Dermis microvascular lymphatic vessel endothelial cell (primary cell): Measurements from ENCODE around the gene DTX4. TPM values are rescaled to one million over a fixed set of nuclear protein-coding genes. Genes with fewer than 3 reads are reported as not detected.
A peak's percentile ranks its signal among the peaks of the same experiment; 100 is the strongest.

ENCODE experiments used
- DNase-seq, 2 donors: peaks; one replicate each; pipeline versions ENCODE4 v3.0.0 to v3.0.0-alpha.2; 2010; ENCODE audit warnings: low read depth in 2 of 2
- total RNA-seq: library from RNA; depleted of rRNA; stranded (reverse); fragments of >200 nt; gene quantifications from 2 replicates; pipeline ENCODE4 v1.2.1, GENCODE V29; 2014

Gene DTX4
- total RNA-seq, 1 donor from 2014 or later: 10.4 TPM

GRCh38 chr11:59172345-59173079 is 580 bp downstream of the DTX4 start:
- peak in 1 of 2 donors; percentile 11 for DNase-seq

DNA sequence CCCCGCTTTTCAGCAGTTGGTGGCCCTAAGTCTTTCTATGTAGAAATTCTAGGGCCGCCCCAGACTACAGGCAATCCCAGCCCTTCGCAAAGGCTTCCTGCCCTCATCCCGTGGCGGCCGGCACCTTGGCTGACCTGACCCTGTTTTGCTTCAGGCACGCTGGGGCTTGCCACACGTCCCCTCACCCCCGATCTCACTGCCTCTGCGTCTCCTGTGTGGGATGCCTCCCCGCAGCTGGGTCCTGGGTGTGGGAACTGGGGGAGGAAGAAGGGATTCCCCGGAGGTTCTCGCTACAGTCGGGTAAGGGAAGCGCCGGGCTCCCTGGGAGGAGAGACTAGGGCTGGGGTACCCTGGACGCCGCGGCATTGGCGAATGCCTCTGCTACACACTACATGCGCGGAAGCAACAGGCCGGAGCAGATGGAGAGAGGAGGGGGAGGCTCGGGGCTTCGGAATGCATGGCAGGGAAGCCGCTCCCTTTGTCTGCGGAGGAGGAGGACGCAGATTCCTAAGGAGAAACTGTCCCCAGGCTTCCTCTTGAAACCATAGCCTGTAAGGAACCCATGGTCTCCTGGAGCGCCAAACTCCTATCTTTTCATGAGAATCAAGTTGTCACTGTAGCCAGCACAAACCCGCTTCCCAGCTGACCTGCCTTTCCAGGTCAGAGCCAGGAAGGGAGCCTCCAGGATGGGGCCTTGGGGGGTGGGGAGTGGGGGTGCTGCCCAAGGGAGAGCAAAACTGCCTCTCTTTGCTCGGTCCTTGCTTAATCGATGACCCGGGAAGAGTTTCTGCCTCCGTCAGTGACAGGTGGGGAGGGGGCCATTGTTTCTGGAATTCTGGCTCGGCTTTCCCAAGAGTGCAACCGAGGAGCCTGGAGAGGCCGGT is 1.4 kb downstream of the DTX4 start:
- peak in 1 of 2 donors; percentile 23 for DNase-seq

- DNase-seq: peak in 1 of 2 donors; percentile 22
Measured at GRCh38 chr11:59173964-59174663, 2.2 kb downstream of the DTX4 start.

- no peak for DNase-seq
Measured at GRCh38 chr11:59174664-59175033, 2.7 kb downstream of the DTX4 start.

DNA sequence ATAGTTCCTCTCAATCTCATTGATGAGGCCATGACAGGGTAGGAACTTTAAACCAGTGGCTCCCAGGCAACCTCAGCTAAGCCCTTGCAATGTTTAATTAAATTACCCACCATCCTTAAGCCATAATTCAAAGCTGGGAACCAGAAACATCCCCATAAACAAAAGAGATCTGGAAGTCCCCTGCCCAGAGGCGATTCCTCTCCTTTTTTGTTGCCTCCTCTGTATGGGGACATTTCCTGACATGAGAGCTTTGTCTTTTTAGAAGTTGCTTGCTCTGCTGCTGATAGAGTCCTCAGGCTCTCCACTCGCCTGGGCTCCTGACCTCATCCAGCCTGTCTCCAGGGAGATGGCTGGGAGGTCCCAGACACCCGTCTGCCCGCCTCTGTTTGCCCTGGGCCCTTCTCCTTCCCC is 3.2 kb downstream of the DTX4 start:
- no peak for DNase-seq

DNA sequence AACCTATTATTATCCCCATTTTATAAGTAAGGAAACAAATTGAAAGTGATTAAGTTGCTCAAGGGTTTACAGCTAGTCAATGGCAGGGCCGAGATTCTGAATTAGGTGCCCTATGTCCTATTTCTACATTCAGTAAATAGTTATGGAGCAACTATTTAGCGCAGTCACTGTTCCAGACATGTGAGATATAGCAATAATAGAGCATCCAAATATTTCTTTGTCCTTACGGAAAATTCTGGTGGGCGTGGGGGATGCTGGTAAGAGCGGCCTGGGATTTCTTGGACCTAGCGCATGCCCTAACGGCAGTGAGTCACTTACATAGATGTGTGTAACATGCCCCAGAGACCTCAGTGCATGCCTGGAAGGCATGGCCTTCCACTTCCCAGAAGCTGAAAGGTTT is 4.4 kb downstream of the DTX4 start:
- DNase-seq: no peak

GRCh38 chr11:59178402-59178801 is 6.5 kb downstream of the DTX4 start:
- DNase-seq: no peak

- no peak for DNase-seq
Measured at GRCh38 chr11:59179121-59179520, 7.2 kb downstream of the DTX4 start.

DNA sequence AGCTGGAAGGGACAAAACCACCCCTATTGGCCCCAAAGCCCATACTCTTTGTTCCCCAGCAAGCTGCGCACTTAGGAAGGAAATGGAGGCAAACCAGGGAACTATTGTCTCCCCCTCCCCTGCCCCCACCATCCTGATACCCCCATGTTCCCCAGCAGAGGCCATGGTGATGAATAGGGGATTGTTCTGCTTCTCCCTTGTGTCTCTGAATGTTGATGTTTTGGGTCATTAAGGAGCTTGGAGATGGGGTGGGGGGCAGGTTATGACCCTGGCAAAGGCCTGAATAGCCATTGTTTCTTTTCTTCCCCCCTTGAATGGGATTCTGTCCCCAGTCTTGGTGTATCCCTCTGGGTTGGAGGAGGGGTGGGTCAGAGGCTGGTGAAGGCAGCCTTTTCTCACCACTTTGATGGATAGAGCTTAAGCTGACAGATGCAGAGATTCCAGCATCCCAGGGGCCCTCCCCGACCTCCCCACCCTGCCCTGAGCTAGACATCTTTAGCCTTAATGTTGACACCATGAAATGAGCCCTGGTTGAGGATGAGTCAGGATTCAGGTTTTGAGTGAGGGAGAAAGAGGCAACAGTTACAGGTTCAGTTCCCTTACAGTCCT is 8.3 kb downstream of the DTX4 start:
- no peak for DNase-seq

GRCh38 chr11:59180907-59181306 is 9.0 kb downstream of the DTX4 start:
- DNase-seq: no peak

DNA sequence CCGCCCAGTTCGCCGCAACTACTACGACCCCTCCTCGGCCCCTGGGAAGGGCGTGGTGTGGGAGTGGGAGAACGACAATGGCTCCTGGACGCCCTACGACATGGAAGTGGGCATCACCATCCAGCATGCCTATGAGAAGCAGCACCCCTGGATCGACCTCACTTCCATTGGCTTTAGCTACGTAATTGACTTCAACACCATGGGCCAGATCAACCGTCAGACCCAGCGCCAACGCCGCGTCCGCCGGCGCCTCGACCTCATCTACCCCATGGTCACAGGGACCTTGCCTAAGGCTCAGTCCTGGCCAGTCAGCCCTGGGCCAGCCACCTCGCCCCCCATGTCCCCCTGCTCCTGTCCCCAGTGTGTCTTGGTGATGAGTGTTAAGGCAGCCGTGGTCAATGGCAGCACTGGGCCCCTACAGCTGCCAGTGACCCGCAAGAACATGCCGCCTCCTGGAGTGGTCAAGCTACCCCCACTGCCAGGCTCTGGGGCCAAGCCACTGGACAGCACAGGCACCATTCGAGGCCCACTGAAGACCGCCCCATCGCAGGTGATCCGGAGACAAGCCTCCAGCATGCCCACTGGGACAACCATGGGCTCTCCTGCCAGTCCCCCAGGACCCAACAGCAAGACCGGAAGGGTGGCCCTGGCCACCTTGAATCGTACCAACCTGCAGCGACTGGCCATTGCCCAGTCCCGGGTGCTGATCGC is 10.0 kb downstream of the DTX4 start:
- DNase-seq: no peak

DNA sequence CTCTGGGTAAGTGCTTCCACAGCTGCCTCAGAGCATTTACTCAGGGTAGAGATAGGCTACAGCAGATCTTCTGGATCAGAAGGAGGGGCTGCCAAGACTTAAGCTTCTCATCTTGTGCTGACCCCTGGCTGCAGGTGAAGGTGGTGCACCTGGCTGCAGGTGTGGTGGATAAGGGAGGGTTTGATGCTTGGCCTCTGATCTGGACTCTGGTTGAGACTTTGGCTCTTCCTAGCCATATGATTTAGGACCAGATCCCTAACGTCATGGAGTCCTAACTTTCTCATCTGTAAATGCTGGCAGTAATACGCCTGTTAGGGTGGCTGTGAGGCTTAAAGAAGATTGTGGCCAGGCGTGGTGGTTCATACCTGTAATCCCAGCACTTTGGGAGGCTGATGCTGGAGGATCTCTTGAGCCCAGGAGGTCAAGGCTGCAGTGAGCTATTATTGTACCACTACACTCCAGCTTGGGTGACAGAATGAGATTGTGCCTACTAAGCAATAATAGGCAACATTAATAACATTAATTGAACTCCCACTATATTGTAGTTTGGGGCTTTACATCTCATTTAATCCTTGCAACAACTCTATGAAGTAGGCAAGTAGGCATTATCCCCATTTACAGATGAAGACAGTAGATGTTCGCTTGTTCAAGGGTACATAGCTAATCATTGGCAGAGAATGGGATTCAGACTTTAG is 10.7 kb downstream of the DTX4 start:
- no peak for DNase-seq

GRCh38 chr11:59183771-59184170 is 11.8 kb downstream of the DTX4 start:
- DNase-seq: no peak

DNA sequence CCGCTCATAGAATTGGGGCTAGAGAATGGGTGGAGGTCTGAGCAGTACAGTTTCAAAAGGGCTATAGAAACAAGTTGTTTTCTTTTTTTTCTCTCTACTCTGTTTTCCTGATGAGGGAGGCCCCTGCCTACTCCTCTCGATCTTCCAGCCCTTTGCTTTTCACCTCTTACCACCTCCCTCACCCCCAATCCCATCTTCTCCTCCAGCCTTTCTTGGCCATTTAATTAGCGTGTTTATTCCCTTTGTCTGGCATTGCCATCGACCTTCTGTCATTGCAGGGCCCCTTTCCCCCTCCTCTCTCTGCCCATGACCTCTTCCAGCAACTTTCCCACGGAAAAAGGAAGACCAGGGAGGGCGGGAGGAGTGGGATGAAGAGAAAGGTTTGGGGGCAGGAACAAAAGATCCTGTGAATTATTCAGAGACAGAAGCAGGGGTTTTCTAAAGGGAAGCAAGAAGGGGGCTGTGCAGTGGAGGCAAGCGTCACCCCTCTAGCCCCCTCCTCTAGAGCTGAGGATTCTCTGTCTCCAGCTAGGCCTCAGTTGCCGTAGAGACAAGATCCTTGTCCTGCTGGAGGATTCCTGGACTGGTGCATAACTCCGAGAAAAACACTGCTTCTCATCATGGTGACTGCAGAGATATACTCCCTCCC is 12.9 kb downstream of the DTX4 start:
- no peak for DNase-seq

DNA sequence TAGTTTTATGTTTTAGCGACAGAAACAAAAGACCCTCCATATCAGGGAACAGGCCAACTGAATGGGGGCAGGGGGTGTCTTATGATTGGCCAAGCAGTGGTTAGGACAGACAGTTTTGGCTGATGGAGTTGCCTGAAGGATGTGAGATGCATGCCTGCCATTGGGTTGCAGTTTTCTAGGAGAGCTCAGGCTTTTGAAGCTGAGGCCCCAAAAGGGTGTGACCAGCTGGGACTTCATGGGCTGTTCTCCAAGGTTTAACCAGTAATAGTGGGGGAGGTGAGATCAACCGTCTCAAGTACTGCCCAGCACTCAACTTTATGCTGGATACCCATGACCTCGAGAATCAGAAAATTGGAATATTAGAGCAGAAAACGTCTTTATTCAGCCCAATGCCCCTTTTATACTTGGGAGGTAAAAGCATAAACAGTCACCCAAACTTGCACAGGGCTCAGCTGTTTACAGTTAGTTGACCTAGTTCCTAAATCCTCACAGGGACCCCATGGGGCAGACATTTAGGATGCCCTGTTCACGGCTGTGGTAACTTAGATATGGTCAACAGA is 13.5 kb downstream of the DTX4 start:
- no peak for DNase-seq

- DNase-seq: peak in 1 of 2 donors; percentile 12
Measured at GRCh38 chr11:59186130-59186594, 14.2 kb downstream of the DTX4 start.

- DNase-seq: no peak
Measured at GRCh38 chr11:59187035-59187434, 15.1 kb downstream of the DTX4 start.

GRCh38 chr11:59187587-59187986 is 15.7 kb downstream of the DTX4 start:
- DNase-seq: no peak

DNA sequence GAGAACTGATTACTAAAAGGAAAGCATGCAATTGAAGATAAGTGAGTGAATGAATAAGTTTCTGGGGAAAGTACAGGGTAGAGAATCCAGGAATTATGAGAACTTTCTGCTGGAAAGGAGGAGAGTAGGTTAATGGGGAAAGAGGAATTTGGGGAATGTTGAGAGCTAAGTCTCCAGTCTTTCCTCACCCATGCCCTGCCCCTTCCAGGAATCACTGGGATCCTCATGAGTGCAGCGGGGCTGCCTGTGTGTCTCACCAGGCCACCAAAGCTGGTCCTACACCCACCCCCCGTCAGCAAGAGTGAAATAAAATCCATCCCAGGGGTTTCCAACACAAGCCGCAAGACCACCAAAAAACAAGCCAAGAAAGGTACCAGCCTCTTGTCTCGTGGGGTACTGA is 17.0 kb downstream of the DTX4 start:
- DNase-seq: no peak

- peak in 1 of 2 donors; percentile 54 for DNase-seq
Measured at GRCh38 chr11:59189986-59190385, 18.1 kb downstream of the DTX4 start.
